Heart right ventricle (tissue), 16 donors: ENCODE data around the gene MCM5. TPM values are rescaled to one million over a fixed set of nuclear protein-coding genes. Genes with fewer than 3 reads are reported as not detected.
"Not testable (repeated sequence)": the region's sequence is repeated elsewhere in the genome, so short reads cannot be mapped to it uniquely, and the experiment has no call there.

Experiments used
- ATAC-seq, 8 donors: fragments of 200-7000 bp; cut with Tn5 transposase; one replicate each; pipeline ENCODE4 v1.9.1; 2020; ENCODE audit warnings: mild to moderate bottlenecking in 8 of 8, moderate library complexity in 8 of 8, moderate number of reproducible peaks in 1 of 8
- DNase-seq, 2 donors: peaks; one replicate each; pipeline ENCODE4 v3.0.0-alpha.2; 2020
- H3K27ac ChIP-seq, 10 donors: fragments of 200-600 bp; sonication (generic) in 2 of 10; one replicate each; pipeline versions ENCODE4 v1.5.0 to v1.8.0; 2020 to 2022; ENCODE audit warnings: mild to moderate bottlenecking in 3 of 10
- H3K27me3 ChIP-seq, 7 donors: fragments of 200-600 bp; one replicate each; pipeline ENCODE4 v1.8.0; 2021 to 2022; ENCODE audit warnings: mild to moderate bottlenecking in 2 of 7
- H3K36me3 ChIP-seq, 9 donors: fragments of 200-600 bp; sonication (generic) in 1 of 9; one replicate each; pipeline versions ENCODE4 v1.5.0 to v1.8.0; 2020 to 2022; ENCODE audit warnings: mild to moderate bottlenecking in 2 of 9
- H3K4me1 ChIP-seq, 9 donors: fragments of 200-600 bp; sonication (generic) in 1 of 9; one replicate each; pipeline versions ENCODE4 v1.5.0 to v1.8.0; 2020 to 2022; ENCODE audit warnings: mild to moderate bottlenecking in 4 of 9
- H3K4me3 ChIP-seq, 10 donors: fragments of 200-600 bp; sonication (generic) in 2 of 10; one replicate each; pipeline versions ENCODE4 v1.5.0 to v1.8.0; 2020 to 2022; ENCODE audit warnings: mild to moderate bottlenecking in 7 of 10, moderate library complexity in 2 of 10
- H3K9me3 ChIP-seq, 11 donors: fragments of 200-600 bp in 10 of 11; sonication (generic) in 2 of 11; one replicate each; pipeline versions ENCODE4 v1.5.0 to v1.8.0; 2013 to 2022; ENCODE audit warnings: mild to moderate bottlenecking in 2 of 11, control low read depth in 1 of 11, moderate library complexity in 1 of 11
- CTCF ChIP-seq, 9 donors: fragments of 200-600 bp; sonication (generic) in 2 of 9; IDR thresholded peaks; one replicate each; pipeline versions ENCODE4 v1.5.0 to v1.8.0; 2021 to 2022; ENCODE audit warnings: antibody characterized with exemption in 9 of 9, mild to moderate bottlenecking in 5 of 9, moderate library complexity in 1 of 9
- WGBS, 2 donors: extraction: QIAGEN DNeasy Blood & Tissue Kit; methylation state at CpG; one replicate each; pipeline ENCODE4 v1.1.7; 2013; ENCODE audit warnings: inconsistent platforms in 1 of 2; 5-methylcytosine and 5-hydroxymethylcytosine counted together
- intact Hi-C, 10 donors: fragments of 100-400 bp; cut with DNase I; formaldehyde crosslinking; loops; one replicate each; pipeline versions ENCODE4 v1.11.1 to v1.14.2; 2022
- polyA plus RNA-seq, 2 donors: library from polyadenylated mRNA; stranded (reverse); fragments of 200-250 nt; gene quantifications; one replicate each; pipeline ENCODE4 v1.2.3, GENCODE V29; 2013
- total RNA-seq, 10 donors: library from RNA; stranded (reverse); fragmentation: NEBNext Ultra II Directional in 3 of 10; extraction: Animal tissue kit (Norgen Biotek cat#: 25700) in 3 of 10; gene quantifications; one replicate each; pipeline versions ENCODE4 v1.2.1 to v1.2.4, GENCODE V29; 2021 to 2023
- donor health status: Arrhythmogenic right ventricular cardiomyopathy.
- donor health status: ischemic (EF 13 %, LVEDD 7.1; RV severe dilation, severe dysfunction).
- donor health status: healthy with polysubstance abuse.
- donor health status: DM: no; HTN: yes; CAD: no.
- donor health status: DM: no; HTN: no; CAD: no.
- donor health status: ischemic (EF 25% LVEDD 6.9; RV normal size, moderate dysfunction).
- donor health status: ischemic (EF 25% LVEDD 5.7; RV mildly dilated, moderate dysfunction).
- donor health status: healthy.
- donor health status: DM: yes; HTN: yes; CAD: no.
- donor health status: Ischemic cardiomyopathy.
- donor health status: ischemic (EF 35%, LVEDD 5.7; RV mildly dilated, moderate dysfunction).
- donor health status: nonischemic (EF 11% LVEDD 7.7; RV severe dilation, severe dysfunction).
- donor health status: DM: yes; HTN: yes; CAD: no.
- donor health status: PGD.
- donor health status: ischemic (EF 29% LVEDD 5.4; RV normal size, mild dysfunction).
- donor health status: nonischemic (EF 23%, LVEDD 6.1; RV moderate dilation, normal function).

The MCM5 gene
- total and polyA plus RNA-seq, 12 donors, result 5.7 to 21.4 (median 11.2) TPM

- Histone ChIP-seq H3K4me1 (peaks cover 0 to 7% (median 3%) of the 10 kb centered on the region in 9 donors), H3K27me3 (no peaks in the 10 kb centered on the region), H3K4me3 (no peak overlapping the region), H3K9me3 (peaks cover 0 to 18% (median 10%) of the 10 kb centered on the region in 11 donors), H3K36me3 (peaks cover 0 to 25% (median 0%) of the 10 kb centered on the region in 9 donors), H3K27ac (no peak overlapping the region)
- intact Hi-C loops, result loop anchor here in 4 of 10 donors (10.0 kb wide), 2 partner anchors 488 to 688 kb away; no protein-coding TSS in a partner anchor
- ATAC-seq (no peak), DNase-seq (no peak)
- no peak for TF ChIP-seq CTCF (IDR thresholded peaks at IDR 0.05)
- 65 to 80% methylated on average over 5 of the region's 5 CpGs for WGBS, 2 donors
Observed at GRCh38 chr22:35436421-35436820, 36.5 kb downstream of the MCM5 start.

- H3K4me1 ChIP-seq, result peaks cover 0 to 5% (median 0%) of the 10 kb centered on the region in 9 donors
- no peak for ATAC-seq
- H3K9me3 ChIP-seq, result peaks cover 0 to 18% (median 10%) of the 10 kb centered on the region in 11 donors
- TF ChIP-seq CTCF (IDR thresholded peaks at IDR 0.05), result no peak
- no peaks in the 10 kb centered on the region for H3K27me3 ChIP-seq
- H3K27ac ChIP-seq, result no peak overlapping the region
- no peak overlapping the region for H3K4me3 ChIP-seq
- 92 to 95% methylated on average over 2 of the region's 2 CpGs for WGBS, 2 donors
- no peak for DNase-seq
- peaks cover 0 to 19% (median 0%) of the 10 kb centered on the region in 9 donors for H3K36me3 ChIP-seq
- intact Hi-C loops, result loop anchor here in 4 of 10 donors (10.0 kb wide), 2 partner anchors 488 to 688 kb away; no protein-coding TSS in a partner anchor
Observed at GRCh38 chr22:35437049-35437448, 37.1 kb downstream of the MCM5 start.

GRCh38 chr22:35438673-35439364 lies 38.9 kb downstream of the MCM5 start:
- not testable (repeated sequence) for H3K9me3 ChIP-seq, H3K4me1 ChIP-seq, ATAC-seq, H3K27me3 ChIP-seq, H3K4me3 ChIP-seq, H3K27ac ChIP-seq, H3K36me3 ChIP-seq, DNase-seq
- 66% methylated on average over 3 of the region's 3 CpGs for WGBS, 2 donors
- intact Hi-C loops, result loop anchor here in 4 of 10 donors (10.0 kb wide), 2 partner anchors 486 to 686 kb away; no protein-coding TSS in a partner anchor

- Histone ChIP-seq H3K4me3 (no peak overlapping the region), H3K36me3 (no peaks in the 10 kb centered on the region), H3K9me3 (peaks cover 0 to 1% (median 0%) of the 10 kb centered on the region in 11 donors), H3K27me3 (no peaks in the 10 kb centered on the region), H3K27ac (peak overlapping the region in 1 of 10 donors; percentile 13), H3K4me1 (peaks cover 0 to 5% (median 0%) of the 10 kb centered on the region in 9 donors)
- no peak for TF ChIP-seq CTCF (IDR thresholded peaks at IDR 0.05)
- 80 to 97% methylated on average over 1 of the region's 1 CpG for WGBS, 2 donors
- no peak for ATAC-seq
- intact Hi-C loops, result loop anchor here in 4 of 10 donors (10.0 kb wide), 2 partner anchors 485 to 685 kb away; no protein-coding TSS in a partner anchor
- DNase-seq, result no peak
Observed at GRCh38 chr22:35439365-35439717, 39.4 kb downstream of the MCM5 start.

- H3K27ac ChIP-seq, result no peak overlapping the region
- ATAC-seq (peak in 7 of 8 donors; percentile 25 to 69 (median 42)), DNase-seq (peak; percentile 43 to 54)
- peaks cover 0 to 5% (median 0%) of the 10 kb centered on the region in 9 donors for H3K4me1 ChIP-seq
- H3K36me3 ChIP-seq, result no peaks in the 10 kb centered on the region
- no peak overlapping the region for H3K4me3 ChIP-seq
- intact Hi-C loops, result loop anchor here in 1 of 10 donors (5.0 kb wide), 1 partner anchor 677 kb away; no protein-coding TSS in a partner anchor
- no peaks in the 10 kb centered on the region for H3K27me3 ChIP-seq
- H3K9me3 ChIP-seq, result no peaks in the 10 kb centered on the region
- TF ChIP-seq CTCF (IDR thresholded peaks at IDR 0.05), result no peak
- WGBS, 2 donors, result 63 to 73% methylated on average over 3 of the region's 3 CpGs
Observed at GRCh38 chr22:35440129-35440528, 40.2 kb downstream of the MCM5 start.
